GM19351 (cell line): Measurements from ENCODE around the gene NCBP2.

Experiments
- ATAC-seq: cut with Tn5 transposase; IDR thresholded peaks from one replicate; pipeline ENCODE4 v1.9.1; 2021; ENCODE audit warnings: mild to moderate bottlenecking, moderate library complexity; ENCODE audit not compliant: unreplicated experiment

NCBP2 gene

DNA sequence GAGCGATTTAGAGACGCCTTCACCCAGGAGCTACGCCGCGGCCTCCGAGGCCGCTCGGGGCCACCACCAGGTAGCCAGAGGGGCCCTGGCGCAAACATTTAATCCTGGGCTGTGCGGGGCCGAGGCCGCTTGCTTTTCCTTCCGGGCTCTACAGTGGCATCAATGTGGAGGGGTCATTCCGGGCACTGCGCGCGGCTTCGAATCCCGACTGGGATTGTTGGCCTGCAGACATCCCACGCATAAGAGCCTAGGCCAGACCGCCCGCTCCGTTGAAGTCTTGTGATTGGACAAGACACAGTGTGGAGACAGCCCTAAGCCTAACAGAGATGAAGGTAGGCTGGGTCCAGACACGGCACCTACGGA is 568 bp upstream of the NCBP2 start:
- peak; percentile 10 for ATAC-seq

DNA sequence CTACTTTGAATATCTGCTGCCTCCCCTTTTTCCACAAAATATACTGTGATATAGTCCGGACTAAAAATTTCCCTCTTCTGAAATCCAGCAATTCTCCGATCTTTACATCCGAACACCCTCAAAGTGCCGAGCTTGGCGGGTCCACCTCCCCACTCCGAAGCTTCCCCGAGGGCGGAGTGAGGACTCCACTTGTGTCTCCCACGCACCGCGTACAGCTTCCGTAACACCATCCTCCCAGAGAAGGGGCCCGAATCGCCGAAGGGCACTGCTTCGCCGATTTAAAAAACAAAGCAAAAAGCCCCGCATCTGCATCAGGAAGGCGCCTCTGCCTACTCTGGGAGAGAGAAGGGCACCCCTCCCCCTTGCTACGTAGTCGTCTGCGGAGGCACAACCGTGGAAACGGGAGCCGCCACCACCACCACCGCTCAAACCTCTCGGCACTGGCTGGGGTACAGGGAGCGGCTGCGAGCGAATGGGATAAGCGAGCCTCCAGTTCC is 551 bp downstream of the NCBP2 start:
- ATAC-seq, result peak; percentile 37

DNA sequence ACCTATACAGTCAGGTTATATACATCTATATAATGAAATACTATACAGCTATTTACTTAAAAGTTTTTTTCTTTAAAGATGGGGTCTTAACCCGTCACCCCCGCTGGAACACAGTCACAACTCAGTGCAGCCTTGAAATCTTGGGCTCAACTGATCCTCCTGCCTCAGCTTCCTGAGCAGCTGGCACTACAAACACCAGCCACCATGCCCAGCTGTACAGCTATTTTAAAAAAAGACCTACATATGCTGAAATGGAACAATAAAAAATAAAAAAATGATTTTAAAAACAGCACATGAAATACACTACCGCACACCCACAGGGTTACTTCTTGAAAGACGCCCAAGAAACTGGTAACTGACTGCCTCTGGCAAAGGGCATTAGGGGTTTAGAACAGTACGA is 3.8 kb downstream of the NCBP2 start:
- no peak for ATAC-seq

DNA sequence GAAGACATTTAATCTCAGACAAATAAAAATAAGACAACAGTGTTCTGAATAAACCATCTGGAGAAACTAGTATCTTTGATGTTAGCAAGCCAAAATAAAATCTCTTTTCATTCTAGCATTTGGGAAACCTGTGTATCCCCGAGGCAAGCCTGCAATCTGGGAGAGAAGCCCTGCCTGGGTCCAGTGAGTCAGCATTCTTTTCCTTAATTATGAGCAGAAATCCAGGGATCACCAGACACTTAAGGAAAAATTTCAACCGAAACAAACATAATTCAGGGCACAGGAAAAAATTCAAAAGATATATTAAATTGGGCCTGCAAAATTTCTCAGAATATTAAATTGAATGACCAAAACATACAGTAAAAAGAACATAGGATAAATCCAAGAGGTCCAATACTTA is 4.2 kb downstream of the NCBP2 start:
- no peak for ATAC-seq

DNA sequence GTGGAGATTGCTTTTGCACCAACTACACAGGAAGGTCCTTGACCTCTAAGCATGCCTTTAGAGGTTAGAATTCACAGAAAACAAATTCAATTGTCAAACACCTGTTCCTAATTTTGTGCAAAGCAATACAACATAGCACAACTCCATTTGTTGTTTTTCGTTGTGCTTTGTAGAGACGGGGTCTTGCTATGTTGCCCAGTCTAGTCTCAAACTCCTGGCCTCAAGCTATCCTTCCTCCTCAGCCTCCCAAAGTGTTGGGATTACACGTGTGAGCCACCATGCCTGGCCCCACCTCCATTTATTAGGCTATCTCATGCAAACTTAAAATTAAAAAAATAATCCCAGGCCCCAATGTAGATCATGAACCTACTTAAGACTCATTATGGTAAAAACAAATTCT is 6.0 kb downstream of the NCBP2 start:
- ATAC-seq, result no peak

DNA sequence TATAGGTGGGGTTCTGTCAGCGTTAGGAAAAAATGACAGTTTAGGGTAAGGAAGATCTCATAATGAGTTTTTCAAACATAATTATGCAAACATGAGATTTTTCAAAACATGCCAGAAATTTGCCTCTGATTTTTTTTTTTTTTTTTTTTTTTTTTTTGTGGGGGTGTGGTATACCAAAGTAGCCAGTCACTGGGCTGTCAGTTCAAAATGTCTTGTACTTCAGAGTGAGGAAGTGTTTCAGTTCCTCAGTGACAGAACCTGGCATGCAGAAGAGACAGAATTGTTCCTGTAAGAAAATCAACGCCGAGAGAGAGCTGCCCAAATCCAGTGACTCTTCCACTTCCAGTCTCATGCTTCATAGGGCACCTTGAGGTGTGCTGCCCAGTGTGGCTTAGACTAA is 9.7 kb downstream of the NCBP2 start:
- ATAC-seq, result peak; percentile 70

DNA sequence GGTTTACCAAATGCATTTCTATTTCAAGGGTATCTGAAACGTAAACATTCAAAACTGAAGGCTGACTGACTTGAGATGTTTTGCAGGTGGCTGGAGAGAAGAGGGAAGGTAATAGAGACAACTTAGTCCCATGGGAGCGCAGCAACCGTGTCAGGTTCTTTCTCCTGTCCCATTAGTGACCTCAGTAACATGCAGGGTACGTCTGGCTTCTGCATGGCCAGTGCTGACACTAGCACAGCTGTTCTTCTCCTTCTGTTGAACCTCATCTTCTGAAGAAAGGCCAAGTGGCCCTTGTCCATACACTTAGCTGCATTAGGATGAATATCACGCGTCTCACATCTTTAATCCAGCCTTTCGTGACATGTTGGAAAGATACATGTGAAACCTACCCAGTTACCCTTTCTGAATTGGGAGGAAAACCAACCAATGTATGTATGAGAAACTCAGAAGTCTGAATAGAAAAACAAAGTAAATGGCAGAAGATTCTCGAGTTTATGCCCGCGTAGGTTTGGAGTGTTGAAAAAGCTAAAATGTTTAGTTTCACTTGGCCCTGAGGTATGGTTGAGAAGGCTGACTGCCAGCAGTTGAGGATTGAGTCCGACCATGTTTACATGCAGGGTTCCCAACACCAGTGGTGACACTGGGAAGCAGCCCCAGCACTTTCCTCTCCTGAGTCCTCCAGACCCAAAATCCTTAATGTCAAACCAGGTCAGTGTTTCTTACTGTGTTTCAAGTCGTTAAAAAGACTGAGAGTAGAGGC is 10.3 kb downstream of the NCBP2 start:
- peak; percentile 11 for ATAC-seq

DNA sequence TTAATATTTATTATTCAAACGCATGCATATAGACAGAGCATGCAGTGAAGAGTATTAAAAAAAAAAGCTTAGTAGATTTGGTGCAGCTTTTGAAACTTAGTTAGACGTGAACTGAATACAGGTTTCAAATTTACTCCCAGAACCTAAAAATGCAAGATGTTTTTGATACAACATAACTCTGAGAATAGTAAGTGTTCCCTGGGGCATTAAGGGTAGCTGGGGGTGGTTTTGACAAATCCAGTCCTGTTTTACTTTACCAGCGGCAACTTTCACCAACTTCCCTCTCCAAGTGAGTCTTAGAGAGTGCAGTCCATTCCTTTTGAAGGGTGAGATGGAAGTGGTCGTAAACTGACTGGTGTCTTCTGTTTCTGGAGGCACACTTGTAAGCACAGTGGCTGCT is 11.2 kb downstream of the NCBP2 start:
- ATAC-seq, result no peak

DNA sequence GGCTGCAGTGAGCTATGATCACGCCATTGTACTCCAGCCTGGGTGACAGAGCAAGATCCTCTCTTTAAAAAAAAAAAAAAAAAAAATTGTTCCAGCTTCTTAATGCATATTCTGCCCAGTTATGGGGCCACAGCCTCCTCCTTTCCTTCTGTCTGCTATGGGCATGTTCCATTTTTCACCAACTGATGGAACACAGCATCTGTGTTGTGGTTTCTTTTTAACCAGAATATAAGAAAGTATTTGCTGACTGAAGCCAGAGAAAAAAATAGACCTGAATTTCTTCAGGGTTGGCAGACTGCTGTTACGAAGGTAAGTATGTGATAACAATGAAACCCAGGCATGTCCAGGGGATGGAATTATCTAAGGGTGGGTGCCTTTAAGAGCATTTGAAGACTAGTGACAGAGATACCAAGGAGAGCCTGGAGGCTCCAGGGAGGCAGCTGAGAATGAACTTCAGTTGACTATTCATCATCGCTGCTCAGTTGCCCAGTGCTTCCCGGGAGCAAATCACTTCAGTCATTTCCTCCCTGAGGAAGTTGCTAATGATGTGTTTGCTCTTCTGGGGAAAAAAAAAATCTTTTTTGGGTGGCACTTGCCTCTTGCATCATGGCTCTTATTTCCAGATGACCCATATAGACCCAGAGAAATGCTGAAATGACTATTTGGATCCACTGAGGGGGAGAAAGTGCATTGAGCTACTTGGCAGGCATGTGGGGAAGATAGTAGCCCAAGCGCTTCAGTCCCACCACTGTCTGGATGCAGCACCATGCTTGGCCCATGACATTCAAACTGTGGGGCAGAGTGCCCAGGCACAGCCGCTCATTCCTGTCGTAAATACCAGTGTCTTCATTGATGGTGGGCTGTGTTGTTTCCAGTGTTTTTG is 14.5 kb downstream of the NCBP2 start:
- ATAC-seq, result no peak

DNA sequence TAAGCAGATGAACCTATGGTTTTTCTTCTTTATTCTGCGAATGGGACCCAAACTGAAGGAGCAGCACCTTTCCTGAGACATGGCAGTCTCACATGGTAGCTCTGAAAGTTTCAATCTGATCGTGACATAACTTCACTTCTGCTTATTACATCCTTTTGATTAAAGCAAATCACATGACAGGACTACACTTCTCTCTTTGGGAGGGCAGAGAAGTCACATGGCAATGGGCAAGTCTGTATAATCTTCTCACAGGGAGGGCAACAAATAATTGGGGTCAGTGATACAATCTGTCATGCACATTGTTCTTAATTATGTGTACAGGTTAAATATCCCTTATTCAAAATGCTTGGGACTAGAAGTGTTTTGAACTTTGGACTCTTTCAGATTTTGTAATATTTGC is 21.6 kb downstream of the NCBP2 start:
- ATAC-seq, result no peak

DNA sequence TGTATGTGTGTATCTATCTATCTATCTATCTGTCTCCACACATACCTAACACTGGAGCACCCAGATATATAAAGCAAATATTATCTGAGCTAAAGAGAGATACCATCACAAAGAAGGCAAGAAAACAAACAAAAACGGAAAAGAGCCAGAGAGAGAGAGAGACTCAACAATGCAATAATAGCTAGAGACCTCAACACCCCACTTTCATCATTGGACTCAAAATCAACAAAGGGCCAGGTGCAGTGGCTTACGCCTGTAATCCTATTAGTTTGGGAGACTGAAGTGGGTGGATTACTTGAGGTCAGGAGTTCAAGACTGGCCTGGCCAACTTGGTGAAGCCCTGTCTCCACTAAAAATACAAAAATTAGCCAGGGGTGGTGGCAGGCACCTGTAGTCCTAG is 23.4 kb downstream of the NCBP2 start:
- no peak for ATAC-seq

DNA sequence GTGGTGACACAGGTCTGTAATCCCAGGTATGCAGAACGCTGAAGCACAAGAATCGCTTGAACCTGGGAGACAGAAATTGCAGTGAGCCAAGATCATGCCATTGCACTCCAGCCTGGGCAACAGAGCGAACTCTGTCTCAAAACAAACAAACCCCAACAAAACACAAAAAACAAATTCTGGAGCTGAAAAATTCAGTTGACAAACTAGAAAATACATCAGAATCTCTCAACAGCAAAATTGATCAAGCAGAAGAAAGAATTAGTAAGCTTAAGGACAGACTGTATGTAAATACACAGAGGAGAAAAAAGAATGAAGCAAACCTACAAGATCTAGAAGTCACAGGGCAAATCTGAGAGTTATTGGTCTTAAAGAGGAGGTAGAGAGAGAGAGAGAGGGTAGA is 25.3 kb downstream of the NCBP2 start:
- no peak for ATAC-seq

DNA sequence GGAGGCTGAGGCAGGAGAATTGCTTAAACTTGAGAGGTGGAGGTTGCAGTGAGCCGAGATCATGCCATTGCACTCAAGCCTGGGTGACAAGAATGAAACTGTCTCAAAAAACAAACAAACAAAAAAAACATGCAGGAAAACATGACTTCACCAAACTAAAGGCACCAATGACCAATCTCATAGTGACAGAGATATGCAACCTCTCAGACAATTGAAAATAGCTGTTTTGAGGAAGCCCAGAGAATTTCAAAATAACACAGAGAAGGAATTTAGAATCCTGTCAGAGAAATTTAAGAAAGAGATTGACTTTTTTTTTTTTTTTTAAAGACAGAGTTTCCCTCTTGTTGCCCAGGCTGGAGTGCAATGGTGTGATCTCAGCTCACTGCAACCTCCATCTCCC is 26.1 kb downstream of the NCBP2 start:
- no peak for ATAC-seq

DNA sequence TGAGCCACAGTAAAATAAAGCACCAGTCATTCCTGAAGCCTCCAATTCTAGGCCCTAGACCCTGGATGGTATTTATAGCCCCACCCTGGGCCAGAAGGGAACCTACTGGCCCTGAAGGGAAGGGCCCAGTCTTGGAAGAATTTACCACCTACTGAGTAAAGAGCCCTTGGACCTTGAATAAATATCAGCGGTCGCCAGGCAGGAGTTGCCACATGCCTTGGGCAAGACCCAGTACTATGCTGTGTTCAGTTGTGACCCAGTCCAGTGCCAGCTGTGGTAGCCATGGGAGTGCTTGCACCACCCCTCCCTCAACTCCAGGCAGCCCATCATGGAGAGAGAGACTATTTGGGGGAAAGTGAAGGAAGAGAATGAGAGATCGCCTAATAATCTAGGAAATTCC is 27.0 kb downstream of the NCBP2 start:
- ATAC-seq, result no peak

DNA sequence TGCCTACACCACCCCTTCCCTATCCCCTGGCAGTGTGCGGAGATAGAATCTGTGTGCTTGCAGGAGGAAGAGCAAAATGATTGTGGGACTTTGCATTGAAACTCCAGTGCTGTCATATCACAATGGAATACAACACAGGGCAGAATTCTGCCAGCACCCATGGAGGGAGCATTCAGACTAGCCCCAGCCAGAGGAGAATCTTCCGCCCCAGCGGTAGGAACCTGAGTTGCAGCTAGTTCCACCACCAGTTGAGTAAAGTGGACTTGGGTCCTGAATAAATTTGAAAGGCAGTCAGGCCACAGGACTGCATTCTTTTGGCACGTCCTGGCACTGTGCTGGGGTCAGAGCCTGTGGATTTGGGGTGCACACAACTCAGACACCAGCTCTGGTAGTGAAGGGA is 27.5 kb downstream of the NCBP2 start:
- no peak for ATAC-seq

DNA sequence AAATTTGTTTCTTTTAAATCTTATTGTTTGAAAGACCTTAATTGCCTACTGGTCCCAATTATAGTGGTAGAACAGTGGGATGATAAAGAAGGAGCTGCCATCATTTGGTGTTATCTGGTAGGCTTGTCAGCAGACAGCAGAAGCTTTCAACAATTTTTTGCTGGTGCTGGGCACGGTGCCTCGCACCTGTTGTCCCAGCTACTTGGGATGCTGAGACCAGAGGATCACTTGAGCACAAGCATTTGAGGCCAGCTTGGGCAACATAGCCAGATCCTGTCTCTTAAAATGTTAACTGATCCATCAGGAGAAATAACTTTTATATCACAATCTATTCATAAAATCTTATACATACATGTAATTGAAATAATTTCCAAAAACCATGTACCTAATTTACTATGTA is 38.6 kb downstream of the NCBP2 start:
- ATAC-seq, result no peak

DNA sequence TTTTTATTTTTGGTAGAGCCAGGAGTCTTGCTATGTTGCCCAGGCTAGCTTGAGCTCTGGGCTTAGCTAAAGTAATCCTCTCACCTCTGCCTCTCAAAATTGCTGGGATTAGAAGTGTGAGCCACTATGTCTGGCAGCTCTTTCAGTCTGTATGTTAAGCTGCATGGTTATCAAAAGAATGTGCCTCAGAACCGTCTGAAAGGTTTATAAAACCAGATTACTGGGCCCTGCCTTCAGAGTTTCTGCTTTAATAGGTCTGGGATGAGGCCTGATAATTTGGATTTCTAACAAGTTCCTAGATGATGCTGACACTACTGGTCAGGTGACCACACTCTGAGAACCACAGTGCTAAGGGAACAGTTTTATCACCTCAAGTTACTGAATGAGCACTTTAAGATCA is 40.0 kb downstream of the NCBP2 start:
- ATAC-seq, result no peak

DNA sequence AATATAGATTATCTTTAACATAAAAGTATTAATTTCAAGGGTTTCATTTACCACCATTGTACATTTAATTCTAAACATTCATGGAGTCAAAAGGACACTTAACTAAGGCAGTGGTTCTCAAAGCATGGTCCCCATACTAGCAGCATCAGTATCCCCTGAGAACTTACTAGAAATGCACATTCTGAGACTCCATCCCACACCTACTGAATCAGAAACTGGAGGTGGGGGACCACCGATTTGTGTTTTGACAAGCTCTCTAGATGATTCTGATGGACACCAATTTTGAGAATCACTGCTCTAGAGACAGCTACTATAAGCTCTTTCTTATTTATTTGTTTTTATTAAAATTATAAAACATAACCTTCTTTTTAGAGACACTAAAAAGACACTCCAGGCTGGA is 40.6 kb downstream of the NCBP2 start:
- no peak for ATAC-seq

DNA sequence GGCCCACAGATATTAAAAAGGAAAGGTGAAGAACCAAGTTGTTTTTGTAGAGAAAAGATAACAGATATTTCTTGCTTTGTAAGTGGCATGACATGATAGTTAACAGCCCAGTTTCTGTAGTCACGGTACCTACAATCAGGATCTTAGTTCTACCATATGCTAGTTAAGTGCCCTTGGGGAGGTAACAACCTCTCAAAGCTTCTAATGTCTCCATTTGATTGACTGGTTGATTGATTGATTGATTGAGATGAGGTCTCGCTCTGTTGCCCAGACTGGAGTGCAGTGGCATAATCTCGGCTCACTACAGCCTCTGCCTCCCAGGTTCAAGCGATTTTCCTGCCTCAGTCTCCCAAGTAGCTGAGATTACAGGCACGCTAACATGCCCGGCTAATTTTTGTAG is 46.1 kb downstream of the NCBP2 start:
- no peak for ATAC-seq

DNA sequence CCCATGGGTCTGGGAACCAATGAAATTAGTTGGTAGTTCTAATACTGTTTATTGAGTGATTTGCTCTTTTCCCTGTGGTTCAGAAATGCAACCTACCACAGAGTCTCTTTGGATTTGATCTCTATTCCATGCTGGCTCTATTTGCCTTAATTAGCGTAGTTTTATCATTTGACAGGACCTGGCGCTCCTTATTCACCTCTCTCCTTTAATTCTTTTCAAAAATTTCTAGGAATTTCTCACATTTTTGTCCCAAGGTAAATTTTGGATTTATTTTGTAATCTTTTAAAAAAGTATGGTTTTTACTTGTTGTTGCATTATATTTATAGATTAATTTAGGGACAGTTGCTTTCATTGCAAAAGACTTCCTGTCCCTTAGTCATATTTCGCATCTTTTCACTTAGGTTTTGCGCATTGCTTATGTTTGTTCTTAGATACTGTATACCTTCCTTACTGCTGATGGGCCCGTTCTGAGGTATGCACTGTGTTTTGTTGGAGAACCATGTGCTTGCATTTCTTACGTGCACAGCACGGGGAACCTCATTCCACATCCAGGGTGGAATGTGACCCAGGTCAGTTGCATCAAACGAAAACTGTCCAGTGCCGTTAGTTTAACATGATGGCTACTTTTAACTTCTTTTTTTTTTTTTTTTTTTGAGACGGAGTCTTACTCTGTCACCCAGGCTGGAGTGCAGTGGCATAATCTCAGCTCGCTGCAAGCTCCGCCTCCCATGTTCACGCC is 47.6 kb downstream of the NCBP2 start:
- ATAC-seq, result no peak

DNA sequence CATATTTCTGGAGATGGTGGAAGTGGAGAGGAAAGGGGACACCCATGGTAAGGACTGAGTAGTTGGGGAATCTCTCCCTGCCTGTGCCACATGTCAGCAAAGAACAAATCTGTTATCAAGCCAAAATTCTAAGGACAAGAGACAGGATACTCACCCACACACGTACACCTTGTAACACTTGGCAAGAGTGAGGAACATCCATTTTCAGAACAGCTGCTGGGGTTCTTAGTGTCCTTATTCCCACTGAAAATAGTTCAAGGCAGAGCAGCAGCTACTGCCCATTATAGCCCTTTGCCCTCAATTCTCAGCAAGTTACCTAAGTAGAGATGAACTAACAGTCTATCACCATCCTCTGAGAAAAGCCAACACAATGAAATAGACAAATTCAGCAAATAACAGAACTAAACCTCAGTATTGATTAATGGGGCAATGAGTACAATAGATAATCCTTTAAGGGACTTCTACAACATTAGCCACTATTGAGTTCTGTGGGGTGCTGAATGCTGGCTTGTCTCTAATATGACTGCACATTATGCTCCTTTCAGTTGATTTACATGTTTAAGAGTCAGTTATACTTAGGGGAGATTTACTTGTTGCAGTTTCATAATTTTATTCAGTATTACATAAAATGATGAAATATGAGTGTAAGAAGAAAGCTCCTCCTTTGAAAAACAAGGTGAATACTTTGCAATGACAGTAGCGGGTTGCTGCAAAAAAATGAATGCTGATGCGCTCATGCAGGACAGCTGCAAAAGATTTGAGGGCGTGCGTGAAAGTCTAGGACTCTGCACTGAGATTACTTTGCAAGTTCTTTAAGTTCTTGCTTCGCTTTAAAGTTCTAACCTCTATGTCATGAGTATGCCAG is 52.3 kb downstream of the NCBP2 start:
- no peak for ATAC-seq
